OCI-LY7 (cell line): Measurements from ENCODE around the gene ARHGAP29.

Experiments
- EZH2phosphoT487 ChIP-seq: fragments of 200-600 bp; sonication (generic); IDR thresholded peaks from 2 replicates; pipeline ENCODE4 v1.6.1; 2018; ENCODE audit warnings: low read depth, borderline replicate concordance, mild to moderate bottlenecking, mixed run types, antibody characterized with exemption, low read length, moderate library complexity, mixed read lengths
- TF ChIP-seq, protein P1 (sequence below): fragments of 200-600 bp; sonication (generic); conservative IDR thresholded peaks from 2 replicates; pipeline ENCODE4 v1.5.1; 2014; ENCODE audit warnings: mild to moderate bottlenecking, antibody characterized with exemption, low read length, moderate library complexity, mixed read lengths

- TF ChIP-seq, protein P1, sequence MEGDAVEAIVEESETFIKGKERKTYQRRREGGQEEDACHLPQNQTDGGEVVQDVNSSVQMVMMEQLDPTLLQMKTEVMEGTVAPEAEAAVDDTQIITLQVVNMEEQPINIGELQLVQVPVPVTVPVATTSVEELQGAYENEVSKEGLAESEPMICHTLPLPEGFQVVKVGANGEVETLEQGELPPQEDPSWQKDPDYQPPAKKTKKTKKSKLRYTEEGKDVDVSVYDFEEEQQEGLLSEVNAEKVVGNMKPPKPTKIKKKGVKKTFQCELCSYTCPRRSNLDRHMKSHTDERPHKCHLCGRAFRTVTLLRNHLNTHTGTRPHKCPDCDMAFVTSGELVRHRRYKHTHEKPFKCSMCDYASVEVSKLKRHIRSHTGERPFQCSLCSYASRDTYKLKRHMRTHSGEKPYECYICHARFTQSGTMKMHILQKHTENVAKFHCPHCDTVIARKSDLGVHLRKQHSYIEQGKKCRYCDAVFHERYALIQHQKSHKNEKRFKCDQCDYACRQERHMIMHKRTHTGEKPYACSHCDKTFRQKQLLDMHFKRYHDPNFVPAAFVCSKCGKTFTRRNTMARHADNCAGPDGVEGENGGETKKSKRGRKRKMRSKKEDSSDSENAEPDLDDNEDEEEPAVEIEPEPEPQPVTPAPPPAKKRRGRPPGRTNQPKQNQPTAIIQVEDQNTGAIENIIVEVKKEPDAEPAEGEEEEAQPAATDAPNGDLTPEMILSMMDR: no peak
- TF ChIP-seq EZH2phosphoT487: no peak
Measured at GRCh38 chr1:94124538-94124937, 112.8 kb downstream of the ARHGAP29 start.
